C4-2B (cell line): Measurements from ENCODE around the gene JUP.

Experiments
- ZFX ChIP-seq: fragments of 450-650 bp; IDR thresholded peaks from 2 replicates; pipeline ENCODE4 v1.6.1; 2017
- TF ChIP-seq, protein P1 (sequence below): fragments of 450-650 bp; conservative IDR thresholded peaks from 2 replicates; pipeline ENCODE4 v1.5.1; 2017; ENCODE audit warnings: mild to moderate bottlenecking

DNA sequence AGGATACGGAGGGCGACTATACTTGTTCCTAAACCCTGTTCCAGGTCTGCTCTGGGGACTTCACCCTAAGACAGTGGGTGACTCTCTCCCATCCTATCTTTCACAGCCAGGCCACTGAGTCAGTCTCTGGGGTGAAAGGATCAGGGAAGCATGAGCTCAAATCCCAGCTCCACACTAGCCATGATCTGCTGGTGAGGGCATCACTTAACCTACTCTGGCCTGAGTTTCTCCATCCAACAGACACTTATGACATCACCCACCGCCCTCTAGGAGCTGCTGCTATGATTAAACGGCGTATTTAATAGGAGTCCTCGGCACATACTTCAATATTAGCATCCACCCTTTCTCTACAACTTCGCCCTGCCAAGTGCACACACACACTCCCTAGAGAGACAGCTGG, 64.3 kb downstream of the JUP start:
- TF ChIP-seq, protein P1, sequence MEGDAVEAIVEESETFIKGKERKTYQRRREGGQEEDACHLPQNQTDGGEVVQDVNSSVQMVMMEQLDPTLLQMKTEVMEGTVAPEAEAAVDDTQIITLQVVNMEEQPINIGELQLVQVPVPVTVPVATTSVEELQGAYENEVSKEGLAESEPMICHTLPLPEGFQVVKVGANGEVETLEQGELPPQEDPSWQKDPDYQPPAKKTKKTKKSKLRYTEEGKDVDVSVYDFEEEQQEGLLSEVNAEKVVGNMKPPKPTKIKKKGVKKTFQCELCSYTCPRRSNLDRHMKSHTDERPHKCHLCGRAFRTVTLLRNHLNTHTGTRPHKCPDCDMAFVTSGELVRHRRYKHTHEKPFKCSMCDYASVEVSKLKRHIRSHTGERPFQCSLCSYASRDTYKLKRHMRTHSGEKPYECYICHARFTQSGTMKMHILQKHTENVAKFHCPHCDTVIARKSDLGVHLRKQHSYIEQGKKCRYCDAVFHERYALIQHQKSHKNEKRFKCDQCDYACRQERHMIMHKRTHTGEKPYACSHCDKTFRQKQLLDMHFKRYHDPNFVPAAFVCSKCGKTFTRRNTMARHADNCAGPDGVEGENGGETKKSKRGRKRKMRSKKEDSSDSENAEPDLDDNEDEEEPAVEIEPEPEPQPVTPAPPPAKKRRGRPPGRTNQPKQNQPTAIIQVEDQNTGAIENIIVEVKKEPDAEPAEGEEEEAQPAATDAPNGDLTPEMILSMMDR, result no peak
- no peak for TF ChIP-seq ZFX
